ENCODE results near the gene OR6C65. TPM values are rescaled to one million over a fixed set of nuclear protein-coding genes. Genes with fewer than 3 reads are reported as not detected.
"Not testable (repeated sequence)": the region's sequence is repeated elsewhere in the genome, so short reads cannot be mapped to it uniquely, and the experiment has no call there.

Gene OR6C65
- total RNA-seq: not detected
- polyA plus RNA-seq: not detected
- long read RNA-seq, donor 1: 0 reads
- long read RNA-seq, donor 2: 0 reads
- long read RNA-seq, donor 3: 0 reads
- long read RNA-seq, donor 4: 0 reads

- 81% methylated on average over 1 of the region's 1 CpG for WGBS
- Histone ChIP-seq H3K27me3 (ENCODE audit: control insufficient read depth, insufficient read depth) (no peaks in the 10 kb centered on the region), H3K4me1 (ENCODE audit: control insufficient read depth, insufficient read depth, low read length) (no peaks in the 10 kb centered on the region), H3K27ac (ENCODE audit: low read length) (no peak within 1 kb of the TSS), H3K9me3 (ENCODE audit: control insufficient read depth, low read length) (no peaks in the 10 kb centered on the region), H3K4me3 (ENCODE audit: low read length) (no peak within 1 kb of the TSS)
- no peak for ATAC-seq
- intact Hi-C loops (cut with DNase I): no loop called here
- DNase-seq: no peak
Observed at GRCh38 chr12:55400229-55400628, at the start of gene OR6C65. Gene OR6C65 (plus strand): TSS chr12:55400529. CDS start chr12:55400529, 0 bp downstream.

DNA sequence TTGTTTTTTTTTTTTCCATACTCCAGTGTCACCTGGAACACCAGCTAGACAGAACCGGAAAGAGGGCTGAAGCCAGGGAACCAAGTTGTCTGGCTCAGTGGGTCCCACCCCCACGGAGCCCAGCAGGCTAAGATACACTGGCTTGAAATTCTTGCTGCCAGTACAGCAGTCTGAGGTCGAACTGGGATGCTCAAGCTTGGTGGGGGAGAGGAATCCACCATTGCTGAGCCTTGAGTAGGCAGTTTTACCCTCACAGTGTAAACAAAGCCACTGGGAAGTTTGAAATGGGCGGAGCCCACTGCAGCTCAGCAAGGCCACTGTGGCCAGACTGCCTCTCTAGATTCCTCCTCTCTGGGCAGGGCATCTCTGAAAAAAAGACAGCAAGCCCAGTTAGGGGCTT is 45.0 kb upstream of the OR6C65 start:
- intact Hi-C loops (cut with DNase I); DNase-seq; H3K9me3 ChIP-seq (ENCODE audit: control insufficient read depth, low read length); ATAC-seq; H3K27ac ChIP-seq (ENCODE audit: low read length); H3K4me1 ChIP-seq (ENCODE audit: control insufficient read depth, insufficient read depth, low read length); H3K27me3 ChIP-seq (ENCODE audit: control insufficient read depth, insufficient read depth); H3K4me3 ChIP-seq (ENCODE audit: low read length): not testable (repeated sequence)
- WGBS: 57% methylated on average over 4 of the region's 4 CpGs

- no peaks in the 10 kb centered on the region for H3K9me3 ChIP-seq (ENCODE audit: control insufficient read depth, low read length)
- WGBS: 86% methylated on average over 4 of the region's 4 CpGs
- no peak within 1 kb of the TSS for H3K4me3 ChIP-seq (ENCODE audit: low read length)
- H3K27me3 ChIP-seq (ENCODE audit: control insufficient read depth, insufficient read depth): no peaks in the 10 kb centered on the region
- H3K27ac ChIP-seq (ENCODE audit: low read length): no peak within 1 kb of the TSS
- no peaks in the 10 kb centered on the region for H3K4me1 ChIP-seq (ENCODE audit: control insufficient read depth, insufficient read depth, low read length)
- intact Hi-C loops (cut with DNase I): no loop called here
- DNase-seq (no peak), ATAC-seq (no peak)
Observed at GRCh38 chr12:55362675-55363074, 37.7 kb upstream of the OR6C65 start, which contains the start of gene OR6C75. Gene OR6C75 (plus strand): TSS chr12:55362975. CDS start chr12:55365111, 2,136 bp downstream.

DNA sequence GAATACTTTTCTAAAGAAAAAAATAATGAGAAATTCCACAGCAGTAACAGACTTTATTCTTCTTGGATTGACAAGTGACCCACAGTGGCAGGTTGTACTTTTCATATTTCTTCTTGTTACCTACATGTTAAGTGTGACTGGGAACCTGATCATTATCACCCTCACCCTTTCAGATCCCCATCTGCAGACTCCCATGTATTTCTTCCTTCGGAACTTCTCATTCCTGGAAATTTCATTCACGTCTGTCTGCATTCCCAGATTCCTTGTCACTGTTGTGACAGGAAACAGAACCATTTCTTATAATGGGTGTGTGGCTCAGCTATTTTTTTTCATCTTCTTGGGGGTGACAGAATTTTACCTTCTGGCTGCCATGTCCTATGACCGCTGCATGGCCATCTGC is 35.2 kb upstream of the OR6C65 start:
- Histone ChIP-seq H3K4me1 (ENCODE audit: control insufficient read depth, insufficient read depth, low read length) (no peaks in the 10 kb centered on the region), H3K27ac (ENCODE audit: low read length) (no peak overlapping the region), H3K9me3 (ENCODE audit: control insufficient read depth, low read length) (no peaks in the 10 kb centered on the region), H3K27me3 (ENCODE audit: control insufficient read depth, insufficient read depth) (no peaks in the 10 kb centered on the region), H3K4me3 (ENCODE audit: low read length) (no peak overlapping the region)
- WGBS: 65% methylated on average over 3 of the region's 3 CpGs
- DNase-seq (no peak), ATAC-seq (no peak)
- intact Hi-C loops (cut with DNase I): no loop called here

DNA sequence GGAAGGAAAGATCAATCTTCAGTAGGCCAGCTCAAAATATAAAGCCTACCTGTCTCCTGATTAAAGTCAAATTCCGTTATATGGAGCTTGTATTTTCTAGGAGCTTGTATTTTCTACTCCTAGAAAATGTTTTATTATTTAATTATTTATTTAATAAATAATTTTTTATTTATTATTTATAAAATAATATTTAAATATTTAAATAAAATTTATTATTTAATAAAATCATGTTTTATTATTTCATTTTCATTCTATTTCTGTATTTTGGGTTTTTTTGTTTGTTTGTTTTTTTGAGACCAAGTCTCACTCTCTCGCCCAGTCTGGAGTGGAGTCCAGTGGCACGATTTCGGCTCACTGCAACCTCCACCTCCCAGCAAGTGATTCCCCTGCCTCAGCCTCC is 27.8 kb upstream of the OR6C65 start:
- WGBS: 69% methylated on average over 4 of the region's 4 CpGs
- intact Hi-C loops (cut with DNase I): no loop called here
- H3K27ac ChIP-seq (ENCODE audit: low read length): no peak overlapping the region
- H3K4me3 ChIP-seq (ENCODE audit: low read length): no peak overlapping the region
- H3K9me3 ChIP-seq (ENCODE audit: control insufficient read depth, low read length): no peaks in the 10 kb centered on the region
- DNase-seq (no peak), ATAC-seq (no peak)
- H3K4me1 ChIP-seq (ENCODE audit: control insufficient read depth, insufficient read depth, low read length): no peaks in the 10 kb centered on the region
- no peaks in the 10 kb centered on the region for H3K27me3 ChIP-seq (ENCODE audit: control insufficient read depth, insufficient read depth)

GRCh38 chr12:55385891-55386290 is 14.4 kb upstream of the OR6C65 start:
- H3K27me3 ChIP-seq (ENCODE audit: control insufficient read depth, insufficient read depth): no peaks in the 10 kb centered on the region
- intact Hi-C loops (cut with DNase I): no loop called here
- no peak overlapping the region for H3K4me3 ChIP-seq (ENCODE audit: low read length)
- no peak overlapping the region for H3K27ac ChIP-seq (ENCODE audit: low read length)
- ATAC-seq (no peak), DNase-seq (no peak)
- H3K9me3 ChIP-seq (ENCODE audit: control insufficient read depth, low read length): no peaks in the 10 kb centered on the region
- no peaks in the 10 kb centered on the region for H3K4me1 ChIP-seq (ENCODE audit: control insufficient read depth, insufficient read depth, low read length)

- Histone ChIP-seq H3K4me1 (ENCODE audit: control insufficient read depth, insufficient read depth, low read length) (no peaks in the 10 kb centered on the region), H3K27ac (ENCODE audit: low read length) (no peak overlapping the region), H3K9me3 (ENCODE audit: control insufficient read depth, low read length) (no peaks in the 10 kb centered on the region), H3K27me3 (ENCODE audit: control insufficient read depth, insufficient read depth) (no peaks in the 10 kb centered on the region), H3K4me3 (ENCODE audit: low read length) (no peak overlapping the region)
- DNase-seq (peak in 1 of 3 donors; percentile 30), ATAC-seq (no peak)
- 84% methylated on average over 23 of the region's 23 CpGs for WGBS
- intact Hi-C loops (cut with DNase I): no loop called here
Observed at GRCh38 chr12:55392032-55392795, 8.1 kb upstream of the OR6C65 start.

DNA sequence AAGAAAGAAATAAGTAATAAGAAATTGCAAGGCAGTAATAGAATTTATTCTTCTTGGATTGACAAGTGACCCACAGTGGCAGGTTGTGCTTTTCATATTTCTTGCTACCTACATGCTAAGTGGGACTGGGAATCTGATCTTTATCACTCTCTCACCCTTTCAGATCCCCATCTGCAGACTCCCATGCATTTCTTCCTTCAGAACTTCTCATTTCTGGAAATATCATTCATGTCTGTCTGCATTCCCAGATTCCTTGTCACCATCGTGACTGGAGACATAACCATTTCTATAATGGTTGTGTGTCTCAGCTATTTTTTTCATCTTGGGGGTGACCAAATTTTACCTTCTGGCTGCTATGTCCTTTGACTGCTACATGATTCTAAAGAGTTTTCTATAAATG is 4.0 kb upstream of the OR6C65 start:
- H3K27me3 ChIP-seq (ENCODE audit: control insufficient read depth, insufficient read depth): no peaks in the 10 kb centered on the region
- ATAC-seq (no peak), DNase-seq (no peak)
- intact Hi-C loops (cut with DNase I): no loop called here
- WGBS: 76% methylated on average over 1 of the region's 1 CpG
- no peak overlapping the region for H3K4me3 ChIP-seq (ENCODE audit: low read length)
- no peaks in the 10 kb centered on the region for H3K4me1 ChIP-seq (ENCODE audit: control insufficient read depth, insufficient read depth, low read length)
- no peaks in the 10 kb centered on the region for H3K9me3 ChIP-seq (ENCODE audit: control insufficient read depth, low read length)
- H3K27ac ChIP-seq (ENCODE audit: low read length): no peak overlapping the region

DNA sequence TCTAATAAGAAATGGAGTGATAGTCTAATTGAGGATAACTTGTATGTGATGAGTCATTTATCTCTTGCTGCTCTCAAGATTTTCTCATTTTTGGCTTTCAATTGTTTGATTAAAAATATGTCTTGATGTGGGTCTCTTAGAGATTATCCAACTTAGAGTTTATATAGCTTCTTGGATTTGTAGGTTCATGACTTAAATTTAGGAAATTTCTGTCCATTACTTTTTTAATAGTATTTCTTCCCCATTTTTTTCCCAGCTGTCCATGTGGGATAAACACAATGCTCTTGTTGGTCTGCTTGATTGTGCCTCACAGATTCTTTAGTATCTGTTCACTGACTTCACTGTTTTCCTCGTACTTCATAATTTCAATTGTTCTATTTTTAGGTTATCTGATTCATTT is 7.5 kb downstream of the OR6C65 start:
- WGBS: 51% methylated on average over 1 of the region's 1 CpG
- intact Hi-C loops (cut with DNase I): no loop called here
- ATAC-seq (no peak), DNase-seq (no peak)
- no peaks in the 10 kb centered on the region for H3K4me1 ChIP-seq (ENCODE audit: control insufficient read depth, insufficient read depth, low read length)
- no peak overlapping the region for H3K27ac ChIP-seq (ENCODE audit: low read length)
- H3K4me3 ChIP-seq (ENCODE audit: low read length): no peak overlapping the region
- no peaks in the 10 kb centered on the region for H3K9me3 ChIP-seq (ENCODE audit: control insufficient read depth, low read length)
- no peaks in the 10 kb centered on the region for H3K27me3 ChIP-seq (ENCODE audit: control insufficient read depth, insufficient read depth)

DNA sequence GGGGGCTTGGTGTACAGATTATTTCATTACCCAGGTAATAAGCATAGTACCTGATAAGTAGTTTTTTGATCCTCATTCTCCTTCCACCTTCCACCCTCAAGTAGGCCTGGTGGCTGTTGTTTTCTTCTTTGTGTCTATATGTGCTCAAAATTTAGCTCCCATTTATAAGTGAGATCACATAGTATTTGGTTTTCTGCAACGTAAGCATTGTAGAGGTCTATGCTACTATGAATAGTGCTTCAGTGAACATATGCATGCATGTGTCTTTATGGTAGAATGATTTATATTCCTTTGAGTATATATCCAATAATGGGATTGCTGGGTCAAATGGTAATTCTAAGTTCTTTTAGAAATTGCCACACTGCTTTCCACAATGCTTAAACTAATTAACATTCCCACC is 8.8 kb downstream of the OR6C65 start:
- H3K4me1 ChIP-seq (ENCODE audit: control insufficient read depth, insufficient read depth, low read length); H3K27me3 ChIP-seq (ENCODE audit: control insufficient read depth, insufficient read depth); DNase-seq; H3K27ac ChIP-seq (ENCODE audit: low read length); ATAC-seq; H3K9me3 ChIP-seq (ENCODE audit: control insufficient read depth, low read length); intact Hi-C loops (cut with DNase I); H3K4me3 ChIP-seq (ENCODE audit: low read length): not testable (repeated sequence)
- 87% methylated on average over 1 of the region's 1 CpG for WGBS

GRCh38 chr12:55412138-55412537 is 11.8 kb downstream of the OR6C65 start:
- DNase-seq; H3K4me3 ChIP-seq (ENCODE audit: low read length); H3K27ac ChIP-seq (ENCODE audit: low read length); H3K4me1 ChIP-seq (ENCODE audit: control insufficient read depth, insufficient read depth, low read length); intact Hi-C loops (cut with DNase I); ATAC-seq; H3K9me3 ChIP-seq (ENCODE audit: control insufficient read depth, low read length); H3K27me3 ChIP-seq (ENCODE audit: control insufficient read depth, insufficient read depth): not testable (repeated sequence)
- WGBS: 88% methylated on average over 15 of the region's 15 CpGs

Data from right cardiac atrium (tissue), 5 donors.